ENCODE measurements around the gene SGTA. TPM values are rescaled to one million over a fixed set of nuclear protein-coding genes. Genes with fewer than 3 reads are reported as not detected.

The SGTA gene
- total and polyA plus RNA-seq, 2 donors from 2014 or later, result 50.4 to 66.2 TPM

DNA sequence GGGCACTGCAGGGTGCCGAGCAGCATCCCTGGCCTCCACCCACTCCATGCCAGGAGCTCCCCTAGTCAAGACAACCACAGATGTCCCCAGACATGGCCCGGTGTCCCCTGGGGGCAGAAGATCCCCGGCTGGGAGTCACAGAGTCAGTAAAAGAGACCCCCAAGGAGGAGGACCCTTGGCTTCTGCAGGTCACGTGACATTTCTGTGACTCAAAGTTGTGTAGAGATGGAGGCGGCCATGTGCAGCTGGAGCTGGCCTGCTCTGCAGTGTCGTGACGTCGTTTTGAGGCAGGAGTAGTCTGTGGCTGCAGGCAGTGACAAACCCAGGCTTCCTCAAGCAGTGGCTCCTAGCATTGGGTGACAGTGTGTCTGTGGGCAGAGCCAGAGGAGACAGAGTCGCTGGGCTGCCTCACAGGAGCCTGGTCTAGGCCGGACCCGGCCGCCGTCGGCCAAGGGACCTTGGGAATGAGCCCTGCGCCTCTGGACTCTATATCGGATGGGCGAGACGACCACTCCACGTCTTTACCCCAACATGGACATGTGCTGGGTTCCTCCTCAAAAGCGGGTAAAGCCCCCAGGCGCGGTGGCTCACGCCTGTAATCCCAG lies 54.2 kb downstream of the SGTA start:
- Histone ChIP-seq H3K9ac (ENCODE audit: low read length in 3 of 3) (no peak overlapping the region), H3K27me3 (ENCODE audit: control insufficient read depth, insufficient read depth, low read length) (no peaks in the 10 kb centered on the region), H3K36me3 (ENCODE audit: control insufficient read depth in 2 of 3, insufficient read depth in 3 of 3, low read length in 3 of 3) (no peaks in the 10 kb centered on the region), H3K27ac (ENCODE audit: low read depth in 2 of 2, low read length in 2 of 2) (no peak overlapping the region), H3K9me3 (ENCODE audit: control insufficient read depth in 2 of 3, insufficient read depth in 1 of 3, low read length in 3 of 3) (no peaks in the 10 kb centered on the region), H3K4me3 (ENCODE audit: low read length in 3 of 3) (no peak overlapping the region), H3K4me1 (ENCODE audit: control insufficient read depth in 2 of 3, insufficient read depth in 2 of 3, low read depth in 1 of 3, low read length in 3 of 3) (peaks cover 0 to 1% (median 0%) of the 10 kb centered on the region in 3 donors)
- FAIRE-seq, result no peak
- intact Hi-C loops (cut with DNase I), result no loop called here
- TF ChIP-seq, protein P1, sequence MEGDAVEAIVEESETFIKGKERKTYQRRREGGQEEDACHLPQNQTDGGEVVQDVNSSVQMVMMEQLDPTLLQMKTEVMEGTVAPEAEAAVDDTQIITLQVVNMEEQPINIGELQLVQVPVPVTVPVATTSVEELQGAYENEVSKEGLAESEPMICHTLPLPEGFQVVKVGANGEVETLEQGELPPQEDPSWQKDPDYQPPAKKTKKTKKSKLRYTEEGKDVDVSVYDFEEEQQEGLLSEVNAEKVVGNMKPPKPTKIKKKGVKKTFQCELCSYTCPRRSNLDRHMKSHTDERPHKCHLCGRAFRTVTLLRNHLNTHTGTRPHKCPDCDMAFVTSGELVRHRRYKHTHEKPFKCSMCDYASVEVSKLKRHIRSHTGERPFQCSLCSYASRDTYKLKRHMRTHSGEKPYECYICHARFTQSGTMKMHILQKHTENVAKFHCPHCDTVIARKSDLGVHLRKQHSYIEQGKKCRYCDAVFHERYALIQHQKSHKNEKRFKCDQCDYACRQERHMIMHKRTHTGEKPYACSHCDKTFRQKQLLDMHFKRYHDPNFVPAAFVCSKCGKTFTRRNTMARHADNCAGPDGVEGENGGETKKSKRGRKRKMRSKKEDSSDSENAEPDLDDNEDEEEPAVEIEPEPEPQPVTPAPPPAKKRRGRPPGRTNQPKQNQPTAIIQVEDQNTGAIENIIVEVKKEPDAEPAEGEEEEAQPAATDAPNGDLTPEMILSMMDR (IDR thresholded peaks at IDR 0.05; ENCODE audit: borderline replicate concordance, extremely low read depth, insufficient read depth), result no peak
- DNase-seq, result no peak

DNA sequence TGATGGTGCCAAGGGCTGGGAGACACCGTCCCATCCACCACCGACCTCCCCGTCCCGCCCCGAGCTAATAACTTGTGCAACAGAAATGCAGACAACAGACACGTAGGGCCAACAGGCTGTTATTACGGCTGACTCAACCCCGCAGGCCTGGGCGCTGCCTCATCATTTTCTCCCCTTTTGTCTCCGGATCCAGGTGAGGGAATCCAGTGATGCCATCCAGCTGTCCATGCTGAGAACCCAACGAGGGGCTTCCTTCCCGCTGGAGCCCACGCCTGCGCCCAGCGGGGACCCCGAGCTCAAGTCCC lies 55.5 kb downstream of the SGTA start:
- TF ChIP-seq, protein P1 (IDR thresholded peaks at IDR 0.05; ENCODE audit: borderline replicate concordance, extremely low read depth, insufficient read depth), result no peak
- intact Hi-C loops (cut with DNase I), result no loop called here

DNA sequence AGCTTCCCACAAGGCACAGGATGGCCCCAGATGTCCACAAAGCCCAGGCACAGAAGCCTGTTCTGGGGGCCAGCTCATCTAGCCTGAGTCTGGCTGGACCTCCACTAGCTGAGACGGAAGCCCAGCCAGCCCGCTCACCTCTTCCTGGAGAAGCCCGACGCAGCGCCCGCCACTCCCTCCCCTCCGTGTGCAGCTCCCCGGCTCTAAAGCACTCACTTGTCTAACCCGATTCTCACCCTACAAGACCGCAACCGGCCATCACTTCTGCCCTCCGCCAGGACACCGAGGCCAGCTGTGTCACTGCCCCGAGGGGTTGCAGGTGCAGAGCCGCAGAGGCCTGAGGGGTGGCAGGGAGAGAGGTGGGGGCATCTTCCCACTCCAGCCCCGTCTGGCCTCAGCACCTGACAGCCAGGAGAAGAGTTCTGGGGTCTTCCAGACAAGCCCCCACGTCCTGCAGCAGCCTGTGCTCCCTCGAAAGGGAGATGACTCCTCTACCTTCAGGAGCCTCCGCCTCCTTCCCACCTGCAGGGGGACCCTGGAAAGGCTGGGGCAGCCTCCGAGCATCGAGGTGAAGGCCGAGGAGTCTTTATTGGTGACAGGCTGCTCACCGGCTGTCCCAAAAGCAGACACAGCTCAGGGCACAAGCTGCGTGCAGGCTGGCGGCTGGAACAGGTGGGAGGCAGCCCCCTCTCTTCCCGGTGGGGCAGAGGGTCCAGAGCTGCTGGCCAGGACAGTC lies 56.0 kb downstream of the SGTA start:
- Histone ChIP-seq H3K27ac (ENCODE audit: low read depth in 2 of 2, low read length in 2 of 2) (no peak overlapping the region), H3K36me3 (ENCODE audit: control insufficient read depth in 2 of 3, insufficient read depth in 3 of 3, low read length in 3 of 3) (no peaks in the 10 kb centered on the region), H3K27me3 (ENCODE audit: control insufficient read depth, insufficient read depth, low read length) (peaks cover 3% of the 10 kb centered on the region), H3K4me3 (ENCODE audit: low read length in 3 of 3) (no peak overlapping the region), H3K9ac (ENCODE audit: low read length in 3 of 3) (no peak overlapping the region), H3K9me3 (ENCODE audit: control insufficient read depth in 2 of 3, insufficient read depth in 1 of 3, low read length in 3 of 3) (no peaks in the 10 kb centered on the region), H3K4me1 (ENCODE audit: control insufficient read depth in 2 of 3, insufficient read depth in 2 of 3, low read depth in 1 of 3, low read length in 3 of 3) (peaks cover 0 to 12% (median 0%) of the 10 kb centered on the region in 3 donors)
- FAIRE-seq, result no peak
- TF ChIP-seq, protein P1 (IDR thresholded peaks at IDR 0.05; ENCODE audit: borderline replicate concordance, extremely low read depth, insufficient read depth), result no peak
- DNase-seq, result no peak
- intact Hi-C loops (cut with DNase I), result no loop called here

More for the DNA sequence above, 55.5 kb downstream of the SGTA start:
- H3K9me3 ChIP-seq (ENCODE audit: control insufficient read depth in 2 of 3, insufficient read depth in 1 of 3, low read length in 3 of 3), result no peaks in the 10 kb centered on the region
- no peak for DNase-seq
- peaks cover 0 to 9% (median 0%) of the 10 kb centered on the region in 3 donors for H3K4me1 ChIP-seq (ENCODE audit: control insufficient read depth in 2 of 3, insufficient read depth in 2 of 3, low read depth in 1 of 3, low read length in 3 of 3)
- no peak overlapping the region for H3K27ac ChIP-seq (ENCODE audit: low read depth in 2 of 2, low read length in 2 of 2)
- FAIRE-seq, result no peak
- H3K4me3 ChIP-seq (ENCODE audit: low read length in 3 of 3), result no peak overlapping the region
- no peak overlapping the region for H3K9ac ChIP-seq (ENCODE audit: low read length in 3 of 3)
- no peaks in the 10 kb centered on the region for H3K36me3 ChIP-seq (ENCODE audit: control insufficient read depth in 2 of 3, insufficient read depth in 3 of 3, low read length in 3 of 3)
- no peaks in the 10 kb centered on the region for H3K27me3 ChIP-seq (ENCODE audit: control insufficient read depth, insufficient read depth, low read length)

Data from kidney (tissue), 14 donors.